ENCODE data around the gene MARS1.

- TF ChIP-seq, protein P1, sequence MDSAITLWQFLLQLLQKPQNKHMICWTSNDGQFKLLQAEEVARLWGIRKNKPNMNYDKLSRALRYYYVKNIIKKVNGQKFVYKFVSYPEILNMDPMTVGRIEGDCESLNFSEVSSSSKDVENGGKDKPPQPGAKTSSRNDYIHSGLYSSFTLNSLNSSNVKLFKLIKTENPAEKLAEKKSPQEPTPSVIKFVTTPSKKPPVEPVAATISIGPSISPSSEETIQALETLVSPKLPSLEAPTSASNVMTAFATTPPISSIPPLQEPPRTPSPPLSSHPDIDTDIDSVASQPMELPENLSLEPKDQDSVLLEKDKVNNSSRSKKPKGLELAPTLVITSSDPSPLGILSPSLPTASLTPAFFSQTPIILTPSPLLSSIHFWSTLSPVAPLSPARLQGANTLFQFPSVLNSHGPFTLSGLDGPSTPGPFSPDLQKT (IDR thresholded peaks at IDR 0.05; ENCODE audit: borderline replicate concordance, low read depth, low read length): no peak
- TF ChIP-seq TCF7L2 (IDR thresholded peaks at IDR 0.05; ENCODE audit: borderline replicate concordance, low read depth, low read length) (no peak), ZNF560 (tag by site-specific recombination; IDR thresholded peaks at IDR 0.05; ENCODE audit: borderline replicate concordance) (no peak), ZNF132 (tag by site-specific recombination; IDR thresholded peaks at IDR 0.05; ENCODE audit: borderline replicate concordance) (no peak), YY1 (tag by site-specific recombination; IDR thresholded peaks at IDR 0.05) (no peak), ZNF274 (IDR thresholded peaks at IDR 0.05; ENCODE audit: low read length) (no peak), ZNF274 (tag by site-specific recombination; IDR thresholded peaks at IDR 0.05; ENCODE audit: borderline replicate concordance) (no peak), KLF10 (tag by site-specific recombination; IDR thresholded peaks at IDR 0.05) (no peak)
- TF ChIP-seq, protein P2, sequence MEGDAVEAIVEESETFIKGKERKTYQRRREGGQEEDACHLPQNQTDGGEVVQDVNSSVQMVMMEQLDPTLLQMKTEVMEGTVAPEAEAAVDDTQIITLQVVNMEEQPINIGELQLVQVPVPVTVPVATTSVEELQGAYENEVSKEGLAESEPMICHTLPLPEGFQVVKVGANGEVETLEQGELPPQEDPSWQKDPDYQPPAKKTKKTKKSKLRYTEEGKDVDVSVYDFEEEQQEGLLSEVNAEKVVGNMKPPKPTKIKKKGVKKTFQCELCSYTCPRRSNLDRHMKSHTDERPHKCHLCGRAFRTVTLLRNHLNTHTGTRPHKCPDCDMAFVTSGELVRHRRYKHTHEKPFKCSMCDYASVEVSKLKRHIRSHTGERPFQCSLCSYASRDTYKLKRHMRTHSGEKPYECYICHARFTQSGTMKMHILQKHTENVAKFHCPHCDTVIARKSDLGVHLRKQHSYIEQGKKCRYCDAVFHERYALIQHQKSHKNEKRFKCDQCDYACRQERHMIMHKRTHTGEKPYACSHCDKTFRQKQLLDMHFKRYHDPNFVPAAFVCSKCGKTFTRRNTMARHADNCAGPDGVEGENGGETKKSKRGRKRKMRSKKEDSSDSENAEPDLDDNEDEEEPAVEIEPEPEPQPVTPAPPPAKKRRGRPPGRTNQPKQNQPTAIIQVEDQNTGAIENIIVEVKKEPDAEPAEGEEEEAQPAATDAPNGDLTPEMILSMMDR (tag by site-specific recombination; IDR thresholded peaks at IDR 0.05): no peak
- TF ChIP-seq, protein P3, sequence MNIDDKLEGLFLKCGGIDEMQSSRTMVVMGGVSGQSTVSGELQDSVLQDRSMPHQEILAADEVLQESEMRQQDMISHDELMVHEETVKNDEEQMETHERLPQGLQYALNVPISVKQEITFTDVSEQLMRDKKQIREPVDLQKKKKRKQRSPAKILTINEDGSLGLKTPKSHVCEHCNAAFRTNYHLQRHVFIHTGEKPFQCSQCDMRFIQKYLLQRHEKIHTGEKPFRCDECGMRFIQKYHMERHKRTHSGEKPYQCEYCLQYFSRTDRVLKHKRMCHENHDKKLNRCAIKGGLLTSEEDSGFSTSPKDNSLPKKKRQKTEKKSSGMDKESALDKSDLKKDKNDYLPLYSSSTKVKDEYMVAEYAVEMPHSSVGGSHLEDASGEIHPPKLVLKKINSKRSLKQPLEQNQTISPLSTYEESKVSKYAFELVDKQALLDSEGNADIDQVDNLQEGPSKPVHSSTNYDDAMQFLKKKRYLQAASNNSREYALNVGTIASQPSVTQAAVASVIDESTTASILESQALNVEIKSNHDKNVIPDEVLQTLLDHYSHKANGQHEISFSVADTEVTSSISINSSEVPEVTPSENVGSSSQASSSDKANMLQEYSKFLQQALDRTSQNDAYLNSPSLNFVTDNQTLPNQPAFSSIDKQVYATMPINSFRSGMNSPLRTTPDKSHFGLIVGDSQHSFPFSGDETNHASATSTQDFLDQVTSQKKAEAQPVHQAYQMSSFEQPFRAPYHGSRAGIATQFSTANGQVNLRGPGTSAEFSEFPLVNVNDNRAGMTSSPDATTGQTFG (tag by site-specific recombination; IDR thresholded peaks at IDR 0.05; ENCODE audit: borderline replicate concordance): no peak
- TF ChIP-seq, protein P4, sequence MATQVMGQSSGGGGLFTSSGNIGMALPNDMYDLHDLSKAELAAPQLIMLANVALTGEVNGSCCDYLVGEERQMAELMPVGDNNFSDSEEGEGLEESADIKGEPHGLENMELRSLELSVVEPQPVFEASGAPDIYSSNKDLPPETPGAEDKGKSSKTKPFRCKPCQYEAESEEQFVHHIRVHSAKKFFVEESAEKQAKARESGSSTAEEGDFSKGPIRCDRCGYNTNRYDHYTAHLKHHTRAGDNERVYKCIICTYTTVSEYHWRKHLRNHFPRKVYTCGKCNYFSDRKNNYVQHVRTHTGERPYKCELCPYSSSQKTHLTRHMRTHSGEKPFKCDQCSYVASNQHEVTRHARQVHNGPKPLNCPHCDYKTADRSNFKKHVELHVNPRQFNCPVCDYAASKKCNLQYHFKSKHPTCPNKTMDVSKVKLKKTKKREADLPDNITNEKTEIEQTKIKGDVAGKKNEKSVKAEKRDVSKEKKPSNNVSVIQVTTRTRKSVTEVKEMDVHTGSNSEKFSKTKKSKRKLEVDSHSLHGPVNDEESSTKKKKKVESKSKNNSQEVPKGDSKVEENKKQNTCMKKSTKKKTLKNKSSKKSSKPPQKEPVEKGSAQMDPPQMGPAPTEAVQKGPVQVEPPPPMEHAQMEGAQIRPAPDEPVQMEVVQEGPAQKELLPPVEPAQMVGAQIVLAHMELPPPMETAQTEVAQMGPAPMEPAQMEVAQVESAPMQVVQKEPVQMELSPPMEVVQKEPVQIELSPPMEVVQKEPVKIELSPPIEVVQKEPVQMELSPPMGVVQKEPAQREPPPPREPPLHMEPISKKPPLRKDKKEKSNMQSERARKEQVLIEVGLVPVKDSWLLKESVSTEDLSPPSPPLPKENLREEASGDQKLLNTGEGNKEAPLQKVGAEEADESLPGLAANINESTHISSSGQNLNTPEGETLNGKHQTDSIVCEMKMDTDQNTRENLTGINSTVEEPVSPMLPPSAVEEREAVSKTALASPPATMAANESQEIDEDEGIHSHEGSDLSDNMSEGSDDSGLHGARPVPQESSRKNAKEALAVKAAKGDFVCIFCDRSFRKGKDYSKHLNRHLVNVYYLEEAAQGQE (tag by site-specific recombination; IDR thresholded peaks at IDR 0.05): no peak
Observed at GRCh38 chr12:57551637-57552305, 63.9 kb downstream of the MARS1 start.
